ENCODE results near the gene PPP1R1A. TPM values are rescaled to one million over a fixed set of nuclear protein-coding genes. Genes with fewer than 3 reads are reported as not detected.

The PPP1R1A gene
- total RNA-seq, 1 experiment from 2014 or later: 110 TPM

- H3K4me3 ChIP-seq (ENCODE audit: low read depth, low read length, poor library complexity, severe bottlenecking): no peak overlapping the region
- no peaks in the 10 kb centered on the region for H3K27me3 ChIP-seq (replicated peaks; ENCODE audit: insufficient read depth, low read depth, low read length, poor library complexity)
- peaks cover 29% of the 10 kb centered on the region for H3K4me1 ChIP-seq (ENCODE audit: insufficient read depth, low read length, poor library complexity, severe bottlenecking)
- H3K9me3 ChIP-seq (ENCODE audit: low read depth, low read length, poor library complexity, severe bottlenecking): no peaks in the 10 kb centered on the region
- intact Hi-C loops (cut with micrococcal nuclease; ENCODE audit: unreplicated experiment): loop anchor here (10.0 kb wide), 1 partner anchor 132 kb away; no protein-coding TSS in a partner anchor
- no peak overlapping the region for H3K27ac ChIP-seq (ENCODE audit: low read depth, low read length, poor library complexity, severe bottlenecking)
- TF ChIP-seq EZH2 (IDR thresholded peaks at IDR 0.05; ENCODE audit: borderline replicate concordance, low read depth, low read length, poor library complexity, severe bottlenecking): no peak
- TF ChIP-seq, protein P1, sequence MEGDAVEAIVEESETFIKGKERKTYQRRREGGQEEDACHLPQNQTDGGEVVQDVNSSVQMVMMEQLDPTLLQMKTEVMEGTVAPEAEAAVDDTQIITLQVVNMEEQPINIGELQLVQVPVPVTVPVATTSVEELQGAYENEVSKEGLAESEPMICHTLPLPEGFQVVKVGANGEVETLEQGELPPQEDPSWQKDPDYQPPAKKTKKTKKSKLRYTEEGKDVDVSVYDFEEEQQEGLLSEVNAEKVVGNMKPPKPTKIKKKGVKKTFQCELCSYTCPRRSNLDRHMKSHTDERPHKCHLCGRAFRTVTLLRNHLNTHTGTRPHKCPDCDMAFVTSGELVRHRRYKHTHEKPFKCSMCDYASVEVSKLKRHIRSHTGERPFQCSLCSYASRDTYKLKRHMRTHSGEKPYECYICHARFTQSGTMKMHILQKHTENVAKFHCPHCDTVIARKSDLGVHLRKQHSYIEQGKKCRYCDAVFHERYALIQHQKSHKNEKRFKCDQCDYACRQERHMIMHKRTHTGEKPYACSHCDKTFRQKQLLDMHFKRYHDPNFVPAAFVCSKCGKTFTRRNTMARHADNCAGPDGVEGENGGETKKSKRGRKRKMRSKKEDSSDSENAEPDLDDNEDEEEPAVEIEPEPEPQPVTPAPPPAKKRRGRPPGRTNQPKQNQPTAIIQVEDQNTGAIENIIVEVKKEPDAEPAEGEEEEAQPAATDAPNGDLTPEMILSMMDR (conservative IDR thresholded peaks at IDR 0.05; ENCODE audit: low read depth, low read length): no peak
- ChIA-PET CTCF (no interaction called here), POLR2A (ENCODE audit: low non-redundant PET) (no interaction called here)
- DNase-seq (ENCODE audit: low spot score): peak; percentile 62
- no peaks in the 10 kb centered on the region for H3K36me3 ChIP-seq (ENCODE audit: insufficient read depth, low read length, poor library complexity, severe bottlenecking)
- BruUV-seq (replicated peaks): no TSS peak
Observed at GRCh38 chr12:54592316-54592715, 3.9 kb upstream of the PPP1R1A start.

- Histone ChIP-seq H3K27ac (ENCODE audit: low read depth, low read length, poor library complexity, severe bottlenecking) (peak overlapping the region; percentile 37), H3K27me3 (replicated peaks; ENCODE audit: insufficient read depth, low read depth, low read length, poor library complexity) (no peaks in the 10 kb centered on the region), H3K4me1 (ENCODE audit: insufficient read depth, low read length, poor library complexity, severe bottlenecking) (peaks cover 18% of the 10 kb centered on the region), H3K9me3 (ENCODE audit: low read depth, low read length, poor library complexity, severe bottlenecking) (no peaks in the 10 kb centered on the region), H3K4me3 (ENCODE audit: low read depth, low read length, poor library complexity, severe bottlenecking) (no peak overlapping the region), H3K36me3 (ENCODE audit: insufficient read depth, low read length, poor library complexity, severe bottlenecking) (no peaks in the 10 kb centered on the region)
- TF ChIP-seq, protein P1 (conservative IDR thresholded peaks at IDR 0.05; ENCODE audit: low read depth, low read length): no peak
- TF ChIP-seq EZH2 (IDR thresholded peaks at IDR 0.05; ENCODE audit: borderline replicate concordance, low read depth, low read length, poor library complexity, severe bottlenecking): no peak
- no TSS peak for BruUV-seq (replicated peaks)
- ChIA-PET POLR2A (ENCODE audit: low non-redundant PET) (no interaction called here), CTCF (no interaction called here)
- intact Hi-C loops (cut with micrococcal nuclease; ENCODE audit: unreplicated experiment): loop anchor here (10.0 kb wide), 1 partner anchor 134 kb away; no protein-coding TSS in a partner anchor
- DNase-seq (ENCODE audit: low spot score): no peak
Observed at GRCh38 chr12:54590978-54591591, 2.6 kb upstream of the PPP1R1A start.

- Histone ChIP-seq H3K36me3 (ENCODE audit: insufficient read depth, low read length, poor library complexity, severe bottlenecking) (no peaks in the 10 kb centered on the region), H3K9me3 (ENCODE audit: low read depth, low read length, poor library complexity, severe bottlenecking) (no peaks in the 10 kb centered on the region), H3K27me3 (replicated peaks; ENCODE audit: insufficient read depth, low read depth, low read length, poor library complexity) (no peaks in the 10 kb centered on the region), H3K4me1 (ENCODE audit: insufficient read depth, low read length, poor library complexity, severe bottlenecking) (peaks cover 20% of the 10 kb centered on the region), H3K4me3 (ENCODE audit: low read depth, low read length, poor library complexity, severe bottlenecking) (no peak overlapping the region), H3K27ac (ENCODE audit: low read depth, low read length, poor library complexity, severe bottlenecking) (peak overlapping the region; percentile 35)
- CTCF ChIA-PET: no interaction called here
- DNase-seq (ENCODE audit: low spot score): no peak
- no TSS peak for BruUV-seq (replicated peaks)
- intact Hi-C loops (cut with micrococcal nuclease; ENCODE audit: unreplicated experiment): loop anchor here (10.0 kb wide), 1 partner anchor 135 kb away; no protein-coding TSS in a partner anchor
- POLR2A ChIA-PET (ENCODE audit: low non-redundant PET): no interaction called here
- no peak for TF ChIP-seq EZH2 (IDR thresholded peaks at IDR 0.05; ENCODE audit: borderline replicate concordance, low read depth, low read length, poor library complexity, severe bottlenecking)
- TF ChIP-seq, protein P1 (conservative IDR thresholded peaks at IDR 0.05; ENCODE audit: low read depth, low read length): no peak
Observed at GRCh38 chr12:54589964-54590363, 1.5 kb upstream of the PPP1R1A start.
